ENCODE results near the gene RPL29. TPM values are rescaled to one million over a fixed set of nuclear protein-coding genes. Genes with fewer than 3 reads are reported as not detected.

The RPL29 gene
- total and polyA plus RNA-seq, 2 of the 4 experiments (the other 2 are of a cell fraction) = 2,081 to 2,126 TPM

- no peak overlapping the region for H3K4ac ChIP-seq (ENCODE audit: low read depth, low read length)
- no peak overlapping the region for H3K14ac ChIP-seq (replicated peaks; ENCODE audit: low read depth, low read length)
- H3K79me1 ChIP-seq (ENCODE audit: low read depth in 1 of 2, low read length in 2 of 2) = peaks cover 15 to 51% of the 10 kb centered on the region in 2 experiments; a peak in 3 of 4 replicates
- H2BK5ac ChIP-seq (ENCODE audit: low read depth, low read length, poor library complexity, severe bottlenecking) = no peak overlapping the region
- no peak overlapping the region for H2AK5ac ChIP-seq (ENCODE audit: low read depth, low read length)
- dilution Hi-C loops (cut with HindIII; ENCODE audit: low sequenced_read_pairs, unreplicated experiment) (no loop called here), intact Hi-C loops (cut with micrococcal nuclease) (no loop called here), in situ Hi-C loops (cut with MboI; ENCODE audit: low sequenced_read_pairs) (no loop called here)
- no peak overlapping the region for H3K56ac ChIP-seq (ENCODE audit: extremely low read depth, insufficient read depth, low read length)
- no peak overlapping the region for H3K4me2 ChIP-seq (ENCODE audit: low read depth, low read length)
- H2BK120ac ChIP-seq (ENCODE audit: low read depth, low read length) = no peak overlapping the region
- BruUV-seq (replicated peaks) = no TSS peak
- H2BK20ac ChIP-seq (ENCODE audit: low read depth, low read length) = no peak overlapping the region
- no peak overlapping the region for H3K4me3 ChIP-seq (ENCODE audit: insufficient read depth, low read depth, low read length)
- no peak overlapping the region for H3K23ac ChIP-seq (ENCODE audit: low read depth, low read length)
- H3K9ac ChIP-seq (ENCODE audit: low read depth, low read length) = no peak overlapping the region
- ChIA-PET CTCF (no interaction called here), POLR2A (ENCODE audit: unreplicated experiment) (no interaction called here)
- no peak overlapping the region for H3K27ac ChIP-seq (ENCODE audit: insufficient read depth, low read length)
- ATAC-seq (ENCODE audit: low read depth) (no peak), DNase-seq (no peak)
- peaks cover 8% of the 10 kb centered on the region for H4K20me1 ChIP-seq (ENCODE audit: insufficient read depth, low read length)
- peaks cover 14% of the 10 kb centered on the region for H3K36me3 ChIP-seq (ENCODE audit: control insufficient read depth, insufficient read depth, low read length)
- no peak overlapping the region for H4K8ac ChIP-seq (ENCODE audit: low read depth in 2 of 2, low read length in 2 of 2)
- no peak overlapping the region for H2AFZ ChIP-seq (replicated peaks; ENCODE audit: low read length, poor library complexity)
- H4K5ac ChIP-seq (ENCODE audit: low read depth, low read length) = no peak overlapping the region
- no peak overlapping the region for H2BK15ac ChIP-seq (ENCODE audit: low read depth, low read length)
- no peak overlapping the region for H3K18ac ChIP-seq (ENCODE audit: low read depth, low read length)
- H2AK9ac ChIP-seq (replicated peaks; ENCODE audit: low read depth, low read length, poor library complexity) = no peak overlapping the region
- TF ChIP-seq MXI1 (IDR thresholded peaks at IDR 0.05; ENCODE audit: borderline replicate concordance, low read depth, low read length) (no peak), CEBPB (IDR thresholded peaks at IDR 0.05; ENCODE audit: low read depth, low read length) (no peak), SMC3 (IDR thresholded peaks at IDR 0.05; ENCODE audit: low read depth, low read length) (no peak), RAD21 (IDR thresholded peaks at IDR 0.05; ENCODE audit: low read length) (no peak), RFX5 (IDR thresholded peaks at IDR 0.05; ENCODE audit: low read depth, low read length) (no peak), CTCF (conservative IDR thresholded peaks at IDR 0.05; ENCODE audit: low read depth, low read length) (no peak), BHLHE40 (IDR thresholded peaks at IDR 0.05; ENCODE audit: low read depth, low read length) (no peak), POLR2A (IDR thresholded peaks at IDR 0.05; ENCODE audit: low read depth, low read length) (no peak), FOS (IDR thresholded peaks at IDR 0.05; ENCODE audit: low read depth, low read length) (no peak), NFE2L2 (IDR thresholded peaks at IDR 0.05; ENCODE audit: low read depth, low read length) (no peak), MAFK (IDR thresholded peaks at IDR 0.05; ENCODE audit: low read depth, low read length) (no peak), MAZ (IDR thresholded peaks at IDR 0.05; ENCODE audit: borderline replicate concordance, low read depth, low read length) (no peak), RCOR1 (IDR thresholded peaks at IDR 0.05; ENCODE audit: insufficient replicate concordance, low read length) (no peak), CHD1 (IDR thresholded peaks at IDR 0.05; ENCODE audit: low read depth, low read length) (no peak)
- TF ChIP-seq, protein P1, sequence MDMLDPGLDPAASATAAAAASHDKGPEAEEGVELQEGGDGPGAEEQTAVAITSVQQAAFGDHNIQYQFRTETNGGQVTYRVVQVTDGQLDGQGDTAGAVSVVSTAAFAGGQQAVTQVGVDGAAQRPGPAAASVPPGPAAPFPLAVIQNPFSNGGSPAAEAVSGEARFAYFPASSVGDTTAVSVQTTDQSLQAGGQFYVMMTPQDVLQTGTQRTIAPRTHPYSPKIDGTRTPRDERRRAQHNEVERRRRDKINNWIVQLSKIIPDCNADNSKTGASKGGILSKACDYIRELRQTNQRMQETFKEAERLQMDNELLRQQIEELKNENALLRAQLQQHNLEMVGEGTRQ (IDR thresholded peaks at IDR 0.05; ENCODE audit: low read depth, low read length) = no peak
- TF ChIP-seq, protein P2, sequence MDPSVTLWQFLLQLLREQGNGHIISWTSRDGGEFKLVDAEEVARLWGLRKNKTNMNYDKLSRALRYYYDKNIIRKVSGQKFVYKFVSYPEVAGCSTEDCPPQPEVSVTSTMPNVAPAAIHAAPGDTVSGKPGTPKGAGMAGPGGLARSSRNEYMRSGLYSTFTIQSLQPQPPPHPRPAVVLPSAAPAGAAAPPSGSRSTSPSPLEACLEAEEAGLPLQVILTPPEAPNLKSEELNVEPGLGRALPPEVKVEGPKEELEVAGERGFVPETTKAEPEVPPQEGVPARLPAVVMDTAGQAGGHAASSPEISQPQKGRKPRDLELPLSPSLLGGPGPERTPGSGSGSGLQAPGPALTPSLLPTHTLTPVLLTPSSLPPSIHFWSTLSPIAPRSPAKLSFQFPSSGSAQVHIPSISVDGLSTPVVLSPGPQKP (IDR thresholded peaks at IDR 0.05; ENCODE audit: borderline replicate concordance, low read depth, low read length) = no peak
- peaks cover 10% of the 10 kb centered on the region for H3K9me1 ChIP-seq (ENCODE audit: insufficient read depth, low read length)
- H3K27me3 ChIP-seq (ENCODE audit: control insufficient read depth, insufficient read depth, low read length) = no peaks in the 10 kb centered on the region
- peaks cover 13% of the 10 kb centered on the region for H3K4me1 ChIP-seq (ENCODE audit: control insufficient read depth, insufficient read depth, low read length)
- H4K91ac ChIP-seq (ENCODE audit: insufficient read depth, low read depth, low read length) = no peak overlapping the region
- 90% methylated on average over 2 of the region's 7 CpGs; no CpG with 5 or more reads in 1 of the 2 experiments for WGBS, 2 experiments (ENCODE audit: extremely low coverage in 2 of 2, insufficient read length in 1 of 2)
- no peaks in the 10 kb centered on the region for H3K9me3 ChIP-seq (ENCODE audit: control insufficient read depth, insufficient read depth, low read length)
These were observed 8.1 kb downstream of the RPL29 start for GRCh38 chr3:51987568-51987967.

All from IMR-90 (cell line).